Ishikawa (cell line): ENCODE measurements around the gene WDR73.

Experiments
- CEBPB ChIP-seq: IDR thresholded peaks from 2 replicates; pipeline ENCODE4 v1.6.1; 2012
- CREB1 ChIP-seq: IDR thresholded peaks from 2 replicates; pipeline ENCODE4 v1.6.1; 2012; ENCODE audit warnings: low read depth
- EGR1 ChIP-seq: IDR thresholded peaks from 2 replicates; pipeline ENCODE4 v1.6.1; 2012
- EP300 ChIP-seq: IDR thresholded peaks from 2 replicates; pipeline ENCODE4 v1.6.1; 2012; ENCODE audit warnings: borderline replicate concordance
- FOXM1 ChIP-seq: IDR thresholded peaks from 2 replicates; pipeline ENCODE4 v1.6.1; 2012; ENCODE audit warnings: low read depth, borderline replicate concordance
- RAD21 ChIP-seq: IDR thresholded peaks from 2 replicates; pipeline ENCODE4 v1.6.1; 2012; ENCODE audit warnings: low read depth
- TAF1 ChIP-seq: IDR thresholded peaks from 2 replicates; pipeline ENCODE4 v1.6.1; 2012; ENCODE audit warnings: low read depth, mild to moderate bottlenecking
- TCF12 ChIP-seq: IDR thresholded peaks from 2 replicates; pipeline ENCODE4 v1.6.1; 2012; ENCODE audit warnings: low read depth
- TEAD4 ChIP-seq: IDR thresholded peaks from 2 replicates; pipeline ENCODE4 v1.6.1; 2012
- YY1 ChIP-seq: IDR thresholded peaks from 2 replicates; pipeline ENCODE4 v1.6.1; 2012; ENCODE audit warnings: low read depth
- ZBTB7A ChIP-seq: IDR thresholded peaks from 2 replicates; pipeline ENCODE4 v1.6.1; 2012; ENCODE audit warnings: low read depth
- TF ChIP-seq, protein P1 (sequence below): IDR thresholded peaks from 2 replicates; pipeline ENCODE4 v1.6.1; 2012; ENCODE audit warnings: low read depth, mild to moderate bottlenecking
- TF ChIP-seq, protein P2 (sequence below): IDR thresholded peaks from 2 replicates; pipeline ENCODE4 v1.6.1; 2012

DNA sequence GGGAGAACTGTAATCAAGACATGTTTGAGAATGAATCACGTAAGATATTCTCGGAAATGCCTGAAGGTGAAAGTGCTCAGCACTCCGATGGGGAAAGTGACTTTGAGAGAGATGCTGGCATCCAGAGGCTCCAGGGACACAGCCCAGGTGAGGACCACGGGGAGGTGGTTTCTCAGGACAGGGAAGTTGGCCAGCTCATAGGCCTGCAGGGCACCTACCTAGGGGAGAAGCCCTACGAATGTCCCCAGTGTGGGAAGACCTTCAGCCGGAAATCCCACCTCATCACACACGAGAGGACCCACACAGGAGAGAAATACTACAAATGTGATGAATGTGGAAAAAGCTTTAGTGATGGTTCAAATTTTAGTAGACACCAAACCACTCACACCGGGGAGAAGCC lies 33.5 kb downstream of the WDR73 start:
- no peak for TF ChIP-seq TCF12
- no peak for TF ChIP-seq RAD21
- TF ChIP-seq, protein P1, sequence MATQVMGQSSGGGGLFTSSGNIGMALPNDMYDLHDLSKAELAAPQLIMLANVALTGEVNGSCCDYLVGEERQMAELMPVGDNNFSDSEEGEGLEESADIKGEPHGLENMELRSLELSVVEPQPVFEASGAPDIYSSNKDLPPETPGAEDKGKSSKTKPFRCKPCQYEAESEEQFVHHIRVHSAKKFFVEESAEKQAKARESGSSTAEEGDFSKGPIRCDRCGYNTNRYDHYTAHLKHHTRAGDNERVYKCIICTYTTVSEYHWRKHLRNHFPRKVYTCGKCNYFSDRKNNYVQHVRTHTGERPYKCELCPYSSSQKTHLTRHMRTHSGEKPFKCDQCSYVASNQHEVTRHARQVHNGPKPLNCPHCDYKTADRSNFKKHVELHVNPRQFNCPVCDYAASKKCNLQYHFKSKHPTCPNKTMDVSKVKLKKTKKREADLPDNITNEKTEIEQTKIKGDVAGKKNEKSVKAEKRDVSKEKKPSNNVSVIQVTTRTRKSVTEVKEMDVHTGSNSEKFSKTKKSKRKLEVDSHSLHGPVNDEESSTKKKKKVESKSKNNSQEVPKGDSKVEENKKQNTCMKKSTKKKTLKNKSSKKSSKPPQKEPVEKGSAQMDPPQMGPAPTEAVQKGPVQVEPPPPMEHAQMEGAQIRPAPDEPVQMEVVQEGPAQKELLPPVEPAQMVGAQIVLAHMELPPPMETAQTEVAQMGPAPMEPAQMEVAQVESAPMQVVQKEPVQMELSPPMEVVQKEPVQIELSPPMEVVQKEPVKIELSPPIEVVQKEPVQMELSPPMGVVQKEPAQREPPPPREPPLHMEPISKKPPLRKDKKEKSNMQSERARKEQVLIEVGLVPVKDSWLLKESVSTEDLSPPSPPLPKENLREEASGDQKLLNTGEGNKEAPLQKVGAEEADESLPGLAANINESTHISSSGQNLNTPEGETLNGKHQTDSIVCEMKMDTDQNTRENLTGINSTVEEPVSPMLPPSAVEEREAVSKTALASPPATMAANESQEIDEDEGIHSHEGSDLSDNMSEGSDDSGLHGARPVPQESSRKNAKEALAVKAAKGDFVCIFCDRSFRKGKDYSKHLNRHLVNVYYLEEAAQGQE = no peak
- no peak for TF ChIP-seq EP300
- TF ChIP-seq TAF1 = no peak
- no peak for TF ChIP-seq CEBPB
- no peak for TF ChIP-seq ZBTB7A
- TF ChIP-seq TEAD4 = no peak
- no peak for TF ChIP-seq YY1
- TF ChIP-seq EGR1 = no peak
- TF ChIP-seq, protein P2, sequence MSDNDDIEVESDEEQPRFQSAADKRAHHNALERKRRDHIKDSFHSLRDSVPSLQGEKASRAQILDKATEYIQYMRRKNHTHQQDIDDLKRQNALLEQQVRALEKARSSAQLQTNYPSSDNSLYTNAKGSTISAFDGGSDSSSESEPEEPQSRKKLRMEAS = no peak
- no peak for TF ChIP-seq CREB1
- no peak for TF ChIP-seq FOXM1
